Endothelial cell of umbilical vein (primary cell): ENCODE measurements around the gene USP25. TPM values are rescaled to one million over a fixed set of nuclear protein-coding genes. Genes with fewer than 3 reads are reported as not detected.

ENCODE experiments used
- BruUV-seq: library from RNA; stranded (reverse); fragments of 400-500 nt; replicated peaks from 2 replicates; lab custom pipeline; 2021; lab: Mats Ljungman, UMichigan
- CTCF ChIA-PET: fragments of 300-600, 350-600 bp; sonication (Branson Sonifier 250); formaldehyde crosslinking; loops from one replicate; lab custom pipeline; 2021; ENCODE audit warnings: antibody characterized with exemption, inconsistent platforms; lab: Charles Lee
- POLR2A ChIA-PET: fragments of 300-600, 350-600 bp; sonication (Branson Sonifier 250); formaldehyde crosslinking; loops from one replicate; lab custom pipeline; 2021; ENCODE audit warnings: antibody characterized with exemption, inconsistent platforms; lab: Charles Lee
- DNase-seq: peaks from one replicate; pipeline ENCODE4 v3.0.0-alpha.2; 2011; ENCODE audit warnings: low read depth, low spot score
- FAIRE-seq: peaks from 2 replicates; lab custom pipeline; 2011; peaks lifted over from hg19 to GRCh38; lab: Jason Lieb, UNC
- H2AFZ ChIP-seq: 2 replicates; pipeline ENCODE4 v1.6.0; 2012; ENCODE audit warnings: low read depth, low read length, control low read depth, inconsistent platforms
- H3K27ac ChIP-seq: 2 replicates; pipeline ENCODE4 v1.5.1; 2011; ENCODE audit warnings: low read depth, mild to moderate bottlenecking, control low read depth, low read length, moderate library complexity; ENCODE audit not compliant: insufficient read depth
- H3K27me3 ChIP-seq, 2 experiments: 2 replicates each; pipeline versions ENCODE4 v1.6.0 to v1.6.1; 2011; ENCODE audit warnings: low read length in 2 of 2, mixed read lengths in 1 of 2; ENCODE audit not compliant: control insufficient read depth in 2 of 2, insufficient read depth in 2 of 2
- H3K36me3 ChIP-seq, 2 experiments: 2 replicates in 1 of 2; 3 replicates in 1 of 2; pipeline ENCODE4 v1.5.1; 2011; ENCODE audit warnings: low read length in 2 of 2, mild to moderate bottlenecking in 1 of 2, moderate library complexity in 1 of 2; ENCODE audit not compliant: control insufficient read depth in 2 of 2, insufficient read depth in 2 of 2; ENCODE audit errors: extremely low read depth in 1 of 2
- H3K4me1 ChIP-seq: 3 replicates; pipeline ENCODE4 v1.5.1; 2011; ENCODE audit warnings: mild to moderate bottlenecking, low read length; ENCODE audit not compliant: control insufficient read depth, insufficient read depth; ENCODE audit errors: extremely low read depth
- H3K4me2 ChIP-seq: 2 replicates; pipeline ENCODE4 v1.6.1; 2011; ENCODE audit warnings: low read length, control low read depth, mixed read lengths; ENCODE audit not compliant: insufficient read depth
- H3K4me3 ChIP-seq, 3 experiments: fragments of 200-600 bp in 1 of 3; sonication (generic), shearing (Covaris generic) in 1 of 3; replicated peaks in 1 of 3; 2 replicates each; pipeline ENCODE4 v1.5.1; 2011 to 2016; ENCODE audit warnings: control low read depth in 3 of 3, low read length in 3 of 3, mild to moderate bottlenecking in 2 of 3, inconsistent platforms in 1 of 3, low read depth in 1 of 3, moderate library complexity in 1 of 3; ENCODE audit not compliant: insufficient read depth in 1 of 3
- H3K79me2 ChIP-seq: 2 replicates; pipeline ENCODE4 v1.6.0; 2012; ENCODE audit warnings: low read length, inconsistent platforms; ENCODE audit not compliant: control insufficient read depth, insufficient read depth
- H3K9ac ChIP-seq: replicated peaks from 2 replicates; pipeline ENCODE3; 2011; ENCODE audit warnings: low read length, control low read depth; ENCODE audit not compliant: insufficient read depth; ENCODE audit errors: extremely low read depth
- H3K9me1 ChIP-seq: replicated peaks from 3 replicates; pipeline ENCODE4 v1.6.0; 2011; ENCODE audit warnings: mild to moderate bottlenecking, low read length; ENCODE audit not compliant: control insufficient read depth, insufficient read depth; ENCODE audit errors: extremely low read depth
- H3K9me3 ChIP-seq: replicated peaks from 2 replicates; pipeline ENCODE4 v1.5.1; 2012; ENCODE audit warnings: low read length, inconsistent platforms; ENCODE audit not compliant: control insufficient read depth, insufficient read depth
- H4K20me1 ChIP-seq: replicated peaks from 2 replicates; pipeline ENCODE3; 2011; ENCODE audit warnings: mild to moderate bottlenecking, low read length; ENCODE audit not compliant: control insufficient read depth, insufficient read depth; ENCODE audit errors: extremely low read depth
- EZH2 ChIP-seq: IDR thresholded peaks from 2 replicates; pipeline ENCODE4 v1.6.1; 2012; ENCODE audit warnings: borderline replicate concordance, low read depth, mild to moderate bottlenecking, moderate library complexity, low read length, inconsistent platforms; ENCODE audit not compliant: severe bottlenecking
- POLR2AphosphoS5 ChIP-seq: IDR thresholded peaks from 2 replicates; pipeline ENCODE4 v1.6.1; 2012; ENCODE audit warnings: low read depth, mild to moderate bottlenecking, control low read depth, low read length, moderate library complexity; ENCODE audit not compliant: insufficient read depth
- dilution Hi-C: fragments of 300-500 bp; cut with MboI; formaldehyde crosslinking; loops from one replicate; pipeline ENCODE4 v1.15.0; 2019; ENCODE audit warnings: low sequenced_read_pairs; ENCODE audit not compliant: extremely low pct_ligation_motif_present
- intact Hi-C: fragments of 100-400 bp; cut with micrococcal nuclease; formaldehyde crosslinking; loops from one replicate; pipeline ENCODE4 v1.10.0; 2022
- polyA plus RNA-seq, 4 experiments: library from polyadenylated mRNA; depleted of rRNA in 3 of 4; stranded (reverse) in 3 of 4; unstranded in 1 of 4; fragments of >200 nt; gene quantifications; 2 replicates each; pipeline versions ENCODE4 v1.2.1 to v1.2.3, GENCODE V29; 2011 to 2012; ENCODE audit warnings: missing spikeins in 1 of 4
- total RNA-seq: library from RNA; stranded (reverse); gene quantifications from 2 replicates; pipeline ENCODE4 v1.2.3, GENCODE V29; 2021

USP25 gene
- total and polyA plus RNA-seq, 2 donors (not counting 3 experiments of a cell fraction or from before 2014, with no cell fraction given), result 14.4 to 67.5 TPM

DNA sequence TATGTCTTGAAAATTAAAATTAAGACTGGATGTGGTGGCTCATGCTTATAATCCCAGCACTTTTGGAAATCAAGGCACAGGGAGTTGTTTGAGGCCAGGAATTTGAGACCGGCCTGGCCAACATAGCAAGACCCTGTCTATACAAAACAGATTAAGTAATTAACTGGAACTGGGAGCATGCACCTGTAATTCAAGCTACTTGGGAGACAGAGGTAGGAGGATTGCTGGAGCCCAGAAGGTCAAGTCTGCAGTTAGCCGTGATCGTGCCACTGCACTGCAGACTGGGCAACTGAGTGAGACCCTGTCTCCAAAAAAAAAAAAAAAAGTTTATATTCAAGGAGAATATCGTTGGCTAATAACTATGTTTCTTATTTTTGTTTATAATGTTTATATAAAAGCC is 139.2 kb downstream of the USP25 start:
- no peaks in the 10 kb centered on the region for H3K9me1 ChIP-seq
- no peak overlapping the region for H3K9ac ChIP-seq
- no peaks in the 10 kb centered on the region for H3K27me3 ChIP-seq
- no peak for TF ChIP-seq POLR2AphosphoS5
- H3K4me3 ChIP-seq, result no peak overlapping the region
- H2AFZ ChIP-seq, result no peak overlapping the region
- intact Hi-C loops, result no loop called here
- FAIRE-seq, result no peak
- no peaks in the 10 kb centered on the region for H3K4me1 ChIP-seq
- no peaks in the 10 kb centered on the region for H3K79me2 ChIP-seq
- dilution Hi-C loops, result no loop called here
- DNase-seq, result no peak
- peaks cover 0 to 13% of the 10 kb centered on the region in 2 experiments for H3K36me3 ChIP-seq
- POLR2A ChIA-PET, result no interaction called here
- CTCF ChIA-PET, result interaction anchor here (1.1 kb wide), 1 partner anchor 86 kb away, joined by 3 read pairs; no protein-coding TSS in a partner anchor
- no peaks in the 10 kb centered on the region for H4K20me1 ChIP-seq
- no TSS peak for BruUV-seq
- no peaks in the 10 kb centered on the region for H3K9me3 ChIP-seq
- H3K27ac ChIP-seq, result no peak overlapping the region
- no peak overlapping the region for H3K4me2 ChIP-seq

DNA sequence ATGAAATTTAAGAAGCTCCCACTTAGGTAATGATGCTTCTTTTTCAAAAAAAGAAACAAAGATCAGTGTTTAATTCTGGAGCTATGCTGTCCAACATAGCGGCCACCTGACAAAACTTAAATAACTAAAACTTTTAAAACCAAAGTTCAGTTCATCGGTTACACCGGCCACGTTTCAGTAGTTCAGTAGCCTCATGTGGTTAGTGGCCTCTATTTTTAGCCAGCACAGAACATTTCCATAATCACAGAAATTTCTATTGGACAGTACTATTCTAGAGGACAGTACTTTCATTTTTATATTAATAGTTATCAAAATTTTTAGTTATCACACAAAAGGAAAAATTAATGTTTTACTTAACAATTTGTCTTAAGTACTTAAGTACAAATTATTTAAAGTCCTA is 141.0 kb downstream of the USP25 start:
- DNase-seq (no peak), FAIRE-seq (no peak)
- no TSS peak for BruUV-seq
- Histone ChIP-seq H3K4me1 (peaks cover 10% of the 10 kb centered on the region), H3K9ac (no peak overlapping the region), H4K20me1 (no peaks in the 10 kb centered on the region), H3K27me3 (no peaks in the 10 kb centered on the region), H3K4me3 (no peak overlapping the region), H3K9me3 (no peaks in the 10 kb centered on the region), H3K9me1 (no peaks in the 10 kb centered on the region), H3K4me2 (no peak overlapping the region), H3K27ac (no peak overlapping the region), H3K79me2 (no peaks in the 10 kb centered on the region), H3K36me3 (peaks cover 0 to 7% of the 10 kb centered on the region in 2 experiments), H2AFZ (no peak overlapping the region)
- ChIA-PET CTCF (interaction anchor here (1.0 to 1.8 kb wide), 2 partner anchors 9 to 30 kb away, joined by 4 read pairs; no protein-coding TSS in a partner anchor), POLR2A (no interaction called here)
- intact Hi-C loops (no loop called here), dilution Hi-C loops (no loop called here)
- no peak for TF ChIP-seq POLR2AphosphoS5
- TF ChIP-seq EZH2, result no peak
